GM21529 (cell line): ENCODE data around the gene GPANK1.
A peak's percentile ranks its signal among the peaks of the same experiment; 100 is the strongest.

Experiments used
- ATAC-seq: cut with Tn5 transposase; IDR thresholded peaks from one replicate; pipeline ENCODE4 v1.9.1; 2021; ENCODE audit not compliant: unreplicated experiment

Gene GPANK1

GRCh38 chr6:31691564-31692108 is 26.8 kb upstream of the GPANK1 start:
- no peak for ATAC-seq

- no peak for ATAC-seq
Observed at GRCh38 chr6:31691078-31691463, 26.3 kb upstream of the GPANK1 start.

- no peak for ATAC-seq
Observed at GRCh38 chr6:31690231-31691077, 25.7 kb upstream of the GPANK1 start.

GRCh38 chr6:31689249-31690110 is 24.7 kb upstream of the GPANK1 start:
- no peak for ATAC-seq

- no peak for ATAC-seq
Observed at GRCh38 chr6:31687860-31688693, 23.3 kb upstream of the GPANK1 start.

GRCh38 chr6:31687321-31687720 is 22.5 kb upstream of the GPANK1 start:
- ATAC-seq, result no peak

GRCh38 chr6:31686483-31686882 is 21.7 kb upstream of the GPANK1 start:
- ATAC-seq, result no peak

- ATAC-seq, result no peak
Observed at GRCh38 chr6:31683591-31683990, 18.8 kb upstream of the GPANK1 start.

GRCh38 chr6:31681135-31681671 is 16.4 kb upstream of the GPANK1 start:
- ATAC-seq, result no peak

GRCh38 chr6:31680226-31681134 is 15.7 kb upstream of the GPANK1 start, which contains the start of gene LY6G5C:
Gene LY6G5C, minus strand, starts transcription at chr6:31681067. Its CDS starts 694 bp downstream, at chr6:31680373.
- ATAC-seq, result no peak

GRCh38 chr6:31677955-31678354 is 13.2 kb upstream of the GPANK1 start:
- ATAC-seq, result no peak

GRCh38 chr6:31676904-31677303 is 12.1 kb upstream of the GPANK1 start:
- no peak for ATAC-seq

GRCh38 chr6:31676322-31676903 is 11.6 kb upstream of the GPANK1 start:
- ATAC-seq, result no peak

- ATAC-seq, result no peak
Observed at GRCh38 chr6:31669676-31670075, 4.9 kb upstream of the GPANK1 start, which contains the start of gene LY6G5B. Gene LY6G5B, plus strand, starts transcription at chr6:31669976. Its CDS starts 975 bp downstream, at chr6:31670951.

- ATAC-seq, result no peak
Observed at GRCh38 chr6:31666337-31666965, 1.7 kb upstream of the GPANK1 start.

- ATAC-seq, result peak; percentile 66
Observed at GRCh38 chr6:31665501-31666336, 922 bp upstream of the GPANK1 start, which contains the start of gene CSNK2B. Gene CSNK2B, plus strand, starts transcription at chr6:31666080. Its CDS starts 752 bp downstream, at chr6:31666832.
